Thyroid gland (tissue), 4 donors: ENCODE data around the gene RAB6D.

Source experiments
- CTCF ChIP-seq, 6 experiments: fragments of 200-600 bp in 3 of 6; fragments of 450-650 bp in 3 of 6; sonication (generic) in 3 of 6; IDR thresholded peaks; one replicate each; pipeline ENCODE4 v1.5.1; 2016 to 2019; ENCODE audit warnings: antibody characterized with exemption in 6 of 6, mild to moderate bottlenecking in 2 of 6, inconsistent platforms in 1 of 6, moderate library complexity in 1 of 6
- POLR2A ChIP-seq, 2 donors: fragments of 450-650 bp; IDR thresholded peaks; one replicate each; pipeline ENCODE4 v1.6.1; 2017; ENCODE audit warnings: antibody characterized with exemption in 2 of 2, mild to moderate bottlenecking in 2 of 2, moderate library complexity in 1 of 2

- TF ChIP-seq CTCF (IDR thresholded peaks at IDR 0.05) (no peak), POLR2A (IDR thresholded peaks at IDR 0.05) (no peak)
Measured at GRCh38 chr2:131404753-131405152, 40.8 kb upstream of the RAB6D start.
